Measurements from ENCODE around the gene TINAGL1. TPM values are rescaled to one million over a fixed set of nuclear protein-coding genes. Genes with fewer than 3 reads are reported as not detected.

Gene TINAGL1
- total and polyA plus RNA-seq, 2 of the 13 experiments (the other 11 are each of a cell fraction or from before 2014, with no cell fraction given), result 24.7 to 76.8 TPM

- TF ChIP-seq, protein P1, sequence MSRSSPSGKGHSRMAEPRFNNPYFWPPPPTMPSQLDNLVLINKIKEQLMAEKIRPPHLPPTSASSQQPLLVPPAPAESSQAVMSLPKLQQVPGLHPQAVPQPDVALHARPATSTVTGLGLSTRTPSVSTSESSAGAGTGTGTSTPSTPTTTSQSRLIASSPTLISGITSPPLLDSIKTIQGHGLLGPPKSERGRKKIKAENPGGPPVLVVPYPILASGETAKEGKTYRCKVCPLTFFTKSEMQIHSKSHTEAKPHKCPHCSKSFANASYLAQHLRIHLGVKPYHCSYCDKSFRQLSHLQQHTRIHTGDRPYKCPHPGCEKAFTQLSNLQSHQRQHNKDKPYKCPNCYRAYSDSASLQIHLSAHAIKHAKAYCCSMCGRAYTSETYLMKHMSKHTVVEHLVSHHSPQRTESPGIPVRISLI (CRISPR knock-in tag; IDR thresholded peaks at IDR 0.05; ENCODE audit: borderline replicate concordance), result no peak
- TF ChIP-seq NFYC (CRISPR knock-in tag; IDR thresholded peaks at IDR 0.05) (no peak), ZNF557 (CRISPR knock-in tag; IDR thresholded peaks at IDR 0.05) (0 out of 2 replicates have a peak, but pooled peaks have one; percentile 54), ZFP36 (IDR thresholded peaks at IDR 0.05; ENCODE audit: borderline replicate concordance, low read depth, low read length, partially characterized antibody) (no peak), NR1H2 (CRISPR knock-in tag; IDR thresholded peaks at IDR 0.05; ENCODE audit: borderline replicate concordance, low read depth) (no peak), ZNF441 (CRISPR knock-in tag; IDR thresholded peaks at IDR 0.05; ENCODE audit: borderline replicate concordance) (0 out of 2 replicates have a peak, but pooled peaks have one; percentile 21), RFXANK (CRISPR knock-in tag; IDR thresholded peaks at IDR 0.05) (no peak), ZNF772 (CRISPR knock-in tag; IDR thresholded peaks at IDR 0.05) (peak; percentile 71; the same call in 1 of the 2 replicates), RCOR2 (CRISPR knock-in tag; IDR thresholded peaks at IDR 0.05) (peak; percentile 63; the same call in 1 of the 2 replicates), ZFY (CRISPR knock-in tag; IDR thresholded peaks at IDR 0.05) (no peak), ADNP (CRISPR knock-in tag; IDR thresholded peaks at IDR 0.05) (0 out of 2 replicates have a peak, but pooled peaks have one; percentile 11), SOX6 (IDR thresholded peaks at IDR 0.05) (no peak), SOX6 (CRISPR knock-in tag; IDR thresholded peaks at IDR 0.05) (peak; percentile 62; the same call in 1 of the 2 replicates), CCAR2 (optimal IDR thresholded peaks at IDR 0.05; ENCODE audit: low read depth, low read length) (no peak), ZNF138 (CRISPR knock-in tag; IDR thresholded peaks at IDR 0.05; ENCODE audit: low read depth) (no peak; the same call in 1 of the 2 replicates), FOSL1 (CRISPR knock-in tag; IDR thresholded peaks at IDR 0.05; ENCODE audit: borderline replicate concordance) (no peak), GTF2F1 (IDR thresholded peaks at IDR 0.05; ENCODE audit: low read length) (no peak), ZNF639 (CRISPR knock-in tag; conservative IDR thresholded peaks at IDR 0.05) (no peak), ZSCAN21 (CRISPR knock-in tag; IDR thresholded peaks at IDR 0.05; ENCODE audit: borderline replicate concordance) (0 out of 2 replicates have a peak, but pooled peaks have one; percentile 32), SIN3A (IDR thresholded peaks at IDR 0.05; ENCODE audit: borderline replicate concordance, low read depth, low read length) (peak; percentile 27; the same call in 1 of the 2 replicates), ZBTB7B (CRISPR knock-in tag; IDR thresholded peaks at IDR 0.05) (no peak), PRMT3 (CRISPR knock-in tag; IDR thresholded peaks at IDR 0.05; ENCODE audit: borderline replicate concordance, low read depth) (no peak)
- TF ChIP-seq, protein P2, sequence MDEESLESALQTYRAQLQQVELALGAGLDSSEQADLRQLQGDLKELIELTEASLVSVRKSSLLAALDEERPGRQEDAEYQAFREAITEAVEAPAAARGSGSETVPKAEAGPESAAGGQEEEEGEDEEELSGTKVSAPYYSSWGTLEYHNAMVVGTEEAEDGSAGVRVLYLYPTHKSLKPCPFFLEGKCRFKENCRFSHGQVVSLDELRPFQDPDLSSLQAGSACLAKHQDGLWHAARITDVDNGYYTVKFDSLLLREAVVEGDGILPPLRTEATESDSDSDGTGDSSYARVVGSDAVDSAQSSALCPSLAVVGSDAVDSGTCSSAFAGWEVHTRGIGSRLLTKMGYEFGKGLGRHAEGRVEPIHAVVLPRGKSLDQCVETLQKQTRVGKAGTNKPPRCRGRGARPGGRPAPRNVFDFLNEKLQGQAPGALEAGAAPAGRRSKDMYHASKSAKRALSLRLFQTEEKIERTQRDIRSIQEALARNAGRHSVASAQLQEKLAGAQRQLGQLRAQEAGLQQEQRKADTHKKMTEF (CRISPR knock-in tag; IDR thresholded peaks at IDR 0.05), result peak; percentile 49; the same call in 1 of the 2 replicates
- TF ChIP-seq, protein P3, sequence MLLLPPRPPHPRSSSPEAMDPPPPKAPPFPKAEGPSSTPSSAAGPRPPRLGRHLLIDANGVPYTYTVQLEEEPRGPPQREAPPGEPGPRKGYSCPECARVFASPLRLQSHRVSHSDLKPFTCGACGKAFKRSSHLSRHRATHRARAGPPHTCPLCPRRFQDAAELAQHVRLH (CRISPR knock-in tag; IDR thresholded peaks at IDR 0.05; ENCODE audit: borderline replicate concordance, low read depth), result peak; percentile 76; the same call in 1 of the 2 replicates
- TF ChIP-seq, protein P4, sequence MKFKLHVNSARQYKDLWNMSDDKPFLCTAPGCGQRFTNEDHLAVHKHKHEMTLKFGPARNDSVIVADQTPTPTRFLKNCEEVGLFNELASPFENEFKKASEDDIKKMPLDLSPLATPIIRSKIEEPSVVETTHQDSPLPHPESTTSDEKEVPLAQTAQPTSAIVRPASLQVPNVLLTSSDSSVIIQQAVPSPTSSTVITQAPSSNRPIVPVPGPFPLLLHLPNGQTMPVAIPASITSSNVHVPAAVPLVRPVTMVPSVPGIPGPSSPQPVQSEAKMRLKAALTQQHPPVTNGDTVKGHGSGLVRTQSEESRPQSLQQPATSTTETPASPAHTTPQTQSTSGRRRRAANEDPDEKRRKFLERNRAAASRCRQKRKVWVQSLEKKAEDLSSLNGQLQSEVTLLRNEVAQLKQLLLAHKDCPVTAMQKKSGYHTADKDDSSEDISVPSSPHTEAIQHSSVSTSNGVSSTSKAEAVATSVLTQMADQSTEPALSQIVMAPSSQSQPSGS (CRISPR knock-in tag; IDR thresholded peaks at IDR 0.05), result peak; percentile 34; the same call in 1 of the 2 replicates
Measured at GRCh38 chr1:31548907-31549808, 27.2 kb upstream of the TINAGL1 start (continued).

Data from HepG2 (cell line).